Thoracic aorta (tissue), 2 donors: Measurements from ENCODE around the gene GATAD2B. TPM values are rescaled to one million over a fixed set of nuclear protein-coding genes. Genes with fewer than 3 reads are reported as not detected.
"Not testable (repeated sequence)": the region's sequence is repeated elsewhere in the genome, so short reads cannot be mapped to it uniquely, and the experiment has no call there.

Experiments used
- ATAC-seq: fragments of 150-250 bp; one replicate; pipeline ENCODE4 v1.8.0; 2017; ENCODE audit warnings: low read depth; ENCODE audit not compliant: insufficient number of reproducible peaks, low FRiP score
- DNase-seq: peaks from one replicate; pipeline ENCODE4 v3.0.0-alpha.2; 2020; ENCODE audit warnings: low spot score
- H3K27ac ChIP-seq, 2 donors: fragments of 200-600 bp; sonication (generic); 1 replicate in 1 of 2; 2 replicates in 1 of 2; pipeline ENCODE4 v1.5.1; 2016; ENCODE audit warnings: mild to moderate bottlenecking in 2 of 2, moderate library complexity in 2 of 2
- H3K27me3 ChIP-seq: fragments of 200-600 bp; sonication (generic); replicated peaks from 2 replicates; pipeline ENCODE4 v1.6.0; 2016; ENCODE audit warnings: mild to moderate bottlenecking; ENCODE audit not compliant: insufficient read depth
- H3K36me3 ChIP-seq: fragments of 200-600 bp; sonication (generic); one replicate; pipeline ENCODE4 v1.5.1; 2016
- H3K4me1 ChIP-seq, 2 donors: fragments of 200-600 bp; sonication (generic); 1 replicate in 1 of 2; 2 replicates in 1 of 2; pipeline versions ENCODE4 v1.5.1 to v1.6.0; 2016; ENCODE audit warnings: low read depth in 2 of 2, mild to moderate bottlenecking in 1 of 2; ENCODE audit not compliant: control insufficient read depth in 1 of 2
- H3K4me3 ChIP-seq: fragments of 200-600 bp; sonication (generic); 2 replicates; pipeline ENCODE4 v1.5.1; 2016; ENCODE audit warnings: mild to moderate bottlenecking
- H3K9me3 ChIP-seq: fragments of 200-600 bp; sonication (generic); 2 replicates; pipeline ENCODE4 v1.5.1; 2016
- total RNA-seq, 2 donors: library from RNA; depleted of rRNA; stranded (reverse); fragments of >200 nt; gene quantifications; one replicate each; pipeline versions ENCODE4 v1.1.0 to v1.2.3, GENCODE V29; 2016
- TF ChIP-seq, protein P1 (sequence below): fragments of 200-600 bp; sonication (generic); IDR thresholded peaks from one replicate; pipeline ENCODE4 v1.5.1; 2019; ENCODE audit warnings: antibody characterized with exemption

GATAD2B gene
- total RNA-seq, 2 donors from 2014 or later, result 22.7 to 31.5 TPM

DNA sequence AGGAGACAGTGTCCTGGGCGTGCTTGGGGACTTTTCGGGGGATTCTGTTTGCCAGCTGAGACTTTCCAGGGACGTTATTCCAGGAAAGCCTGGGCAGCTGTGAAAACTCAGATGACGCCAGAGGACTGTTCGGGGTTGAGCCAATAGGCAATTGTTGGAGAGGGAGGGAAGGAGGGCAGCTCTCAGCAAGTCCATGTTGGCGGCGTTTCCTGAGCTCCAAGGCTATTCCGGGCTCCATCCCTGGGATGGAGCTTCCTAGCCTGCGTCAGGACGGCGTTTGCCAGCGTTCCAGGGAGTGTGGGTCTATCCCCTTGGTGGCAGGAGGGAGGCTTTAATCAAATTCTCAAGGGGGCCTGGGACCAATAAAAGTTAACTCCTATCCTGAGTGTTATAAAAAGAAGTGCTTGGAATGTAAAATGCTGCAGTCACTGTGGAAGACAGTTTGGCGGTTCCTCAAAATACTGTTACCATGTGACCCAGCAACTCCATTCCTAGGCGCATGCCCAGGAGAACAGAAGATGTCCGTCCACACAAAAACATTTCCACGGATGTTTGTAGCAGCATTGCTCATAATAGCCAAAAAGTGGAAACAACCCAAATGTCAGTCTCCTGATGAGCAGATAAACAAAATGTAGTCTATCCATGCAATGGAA lies 132.3 kb downstream of the GATAD2B start:
- ATAC-seq (peak; percentile 90), DNase-seq (no peak)
- Histone ChIP-seq H3K9me3 (no peaks in the 10 kb centered on the region), H3K4me3 (peak overlapping the region; percentile 73), H3K36me3 (no peaks in the 10 kb centered on the region), H3K4me1 (peaks cover 4 to 28% of the 10 kb centered on the region in 2 donors), H3K27me3 (no peaks in the 10 kb centered on the region), H3K27ac (peak overlapping the region; percentile 98 to 99)
- TF ChIP-seq, protein P1, sequence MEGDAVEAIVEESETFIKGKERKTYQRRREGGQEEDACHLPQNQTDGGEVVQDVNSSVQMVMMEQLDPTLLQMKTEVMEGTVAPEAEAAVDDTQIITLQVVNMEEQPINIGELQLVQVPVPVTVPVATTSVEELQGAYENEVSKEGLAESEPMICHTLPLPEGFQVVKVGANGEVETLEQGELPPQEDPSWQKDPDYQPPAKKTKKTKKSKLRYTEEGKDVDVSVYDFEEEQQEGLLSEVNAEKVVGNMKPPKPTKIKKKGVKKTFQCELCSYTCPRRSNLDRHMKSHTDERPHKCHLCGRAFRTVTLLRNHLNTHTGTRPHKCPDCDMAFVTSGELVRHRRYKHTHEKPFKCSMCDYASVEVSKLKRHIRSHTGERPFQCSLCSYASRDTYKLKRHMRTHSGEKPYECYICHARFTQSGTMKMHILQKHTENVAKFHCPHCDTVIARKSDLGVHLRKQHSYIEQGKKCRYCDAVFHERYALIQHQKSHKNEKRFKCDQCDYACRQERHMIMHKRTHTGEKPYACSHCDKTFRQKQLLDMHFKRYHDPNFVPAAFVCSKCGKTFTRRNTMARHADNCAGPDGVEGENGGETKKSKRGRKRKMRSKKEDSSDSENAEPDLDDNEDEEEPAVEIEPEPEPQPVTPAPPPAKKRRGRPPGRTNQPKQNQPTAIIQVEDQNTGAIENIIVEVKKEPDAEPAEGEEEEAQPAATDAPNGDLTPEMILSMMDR, result no peak

GRCh38 chr1:153789478-153790034 lies 133.2 kb downstream of the GATAD2B start:
- TF ChIP-seq, protein P1, result no peak
- H3K4me3 ChIP-seq, result peak overlapping the region; percentile 73
- ATAC-seq (peak; percentile 26), DNase-seq (no peak)
- no peaks in the 10 kb centered on the region for H3K27me3 ChIP-seq
- H3K27ac ChIP-seq, result peak overlapping the region; percentile 98 to 99
- no peaks in the 10 kb centered on the region for H3K9me3 ChIP-seq
- peaks cover 4 to 28% of the 10 kb centered on the region in 2 donors for H3K4me1 ChIP-seq
- no peaks in the 10 kb centered on the region for H3K36me3 ChIP-seq

DNA sequence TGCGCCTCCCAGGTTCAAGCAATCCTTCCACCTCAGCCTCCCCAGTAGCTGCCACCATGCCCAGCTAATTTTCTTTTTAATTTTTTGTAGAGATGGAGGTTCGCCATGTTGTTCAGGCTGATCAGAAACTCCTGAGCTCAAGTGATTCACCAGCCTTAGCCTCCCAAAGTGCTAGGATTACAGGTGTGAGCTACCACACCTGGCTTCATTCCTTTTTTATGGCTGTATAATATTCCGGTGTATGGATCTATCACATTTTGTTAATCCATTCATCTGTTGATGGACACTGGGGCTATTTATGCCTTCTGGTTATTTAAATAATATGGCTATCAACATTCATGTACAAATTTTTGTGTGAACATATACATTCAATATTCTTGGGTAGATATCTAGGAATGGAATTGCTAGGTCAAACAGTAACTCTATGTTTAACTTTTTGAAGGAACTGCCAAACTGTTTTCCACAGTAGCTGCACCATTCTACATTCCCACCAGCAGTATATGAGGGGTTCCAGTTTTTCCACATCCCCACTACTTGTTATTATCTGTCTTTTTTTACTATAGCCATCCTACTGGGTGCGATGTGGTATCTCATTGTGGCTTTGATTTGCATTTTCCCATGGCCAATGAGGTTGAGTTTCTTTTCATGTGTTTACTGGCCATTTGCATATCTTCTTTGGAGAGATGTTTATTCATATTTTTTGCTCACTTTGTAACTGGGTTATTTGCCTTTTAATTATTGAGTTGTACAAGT lies 136.6 kb downstream of the GATAD2B start:
- Histone ChIP-seq H3K27me3 (no peaks in the 10 kb centered on the region), H3K36me3 (no peaks in the 10 kb centered on the region), H3K4me1 (peaks cover 9 to 38% of the 10 kb centered on the region in 2 donors), H3K4me3 (no peak overlapping the region), H3K27ac (no peak overlapping the region), H3K9me3 (no peaks in the 10 kb centered on the region)
- DNase-seq (no peak), ATAC-seq (no peak)
- TF ChIP-seq, protein P1, result no peak

DNA sequence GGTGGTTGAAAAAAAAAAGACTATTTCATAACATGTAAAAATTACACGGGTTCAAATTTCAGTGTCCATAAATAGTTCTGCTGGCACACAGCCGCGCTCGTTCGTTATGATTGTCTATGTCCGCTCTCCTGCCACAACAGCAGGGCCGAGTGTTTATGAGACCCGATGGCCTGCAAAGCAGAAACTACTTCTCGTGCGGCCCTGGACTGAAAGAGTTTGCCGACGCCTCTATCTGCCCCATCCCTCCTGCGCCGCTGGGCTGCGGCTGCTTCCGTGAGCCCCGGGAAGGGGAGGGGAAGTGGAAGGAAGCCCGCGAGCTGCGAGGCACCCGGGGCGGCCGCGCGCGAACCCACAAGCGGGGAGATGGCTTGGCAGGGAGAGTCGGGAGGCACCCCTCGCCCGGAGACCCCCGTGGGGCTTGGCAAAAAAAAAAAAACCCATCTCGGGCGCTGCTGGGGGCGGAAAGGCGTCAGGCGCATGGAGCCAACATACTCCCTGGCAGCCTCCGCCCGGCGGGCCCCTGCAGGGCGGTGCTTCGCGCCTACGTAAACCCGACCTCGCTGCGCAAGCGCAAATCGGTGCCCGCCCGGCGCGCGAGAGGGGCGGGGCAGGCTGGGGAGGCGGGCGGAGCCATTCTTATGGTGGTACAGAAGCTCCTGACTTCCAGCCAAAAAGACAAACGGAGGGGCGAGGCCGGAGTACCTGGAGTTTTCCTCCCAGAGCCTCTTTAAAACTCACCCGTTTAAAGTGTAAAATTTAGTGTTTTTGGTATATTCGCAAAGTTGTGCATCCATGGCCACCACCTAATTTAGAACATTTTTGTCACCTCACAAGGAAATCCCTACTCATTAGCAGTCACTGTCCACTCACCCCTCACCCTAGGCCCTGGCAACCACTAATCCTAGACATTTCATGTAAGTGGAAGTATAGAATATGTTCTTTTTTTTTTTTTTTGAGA lies 139.3 kb downstream of the GATAD2B start:
- Histone ChIP-seq H3K9me3 (no peaks in the 10 kb centered on the region), H3K4me3 (peak overlapping the region; percentile 75), H3K4me1 (peaks cover 8 to 39% of the 10 kb centered on the region in 2 donors), H3K36me3 (no peaks in the 10 kb centered on the region), H3K27me3 (no peaks in the 10 kb centered on the region), H3K27ac (peak overlapping the region; percentile 92 to 98)
- TF ChIP-seq, protein P1, result peak; percentile 26
- ATAC-seq, result peak; percentile 87
- DNase-seq, result no peak

DNA sequence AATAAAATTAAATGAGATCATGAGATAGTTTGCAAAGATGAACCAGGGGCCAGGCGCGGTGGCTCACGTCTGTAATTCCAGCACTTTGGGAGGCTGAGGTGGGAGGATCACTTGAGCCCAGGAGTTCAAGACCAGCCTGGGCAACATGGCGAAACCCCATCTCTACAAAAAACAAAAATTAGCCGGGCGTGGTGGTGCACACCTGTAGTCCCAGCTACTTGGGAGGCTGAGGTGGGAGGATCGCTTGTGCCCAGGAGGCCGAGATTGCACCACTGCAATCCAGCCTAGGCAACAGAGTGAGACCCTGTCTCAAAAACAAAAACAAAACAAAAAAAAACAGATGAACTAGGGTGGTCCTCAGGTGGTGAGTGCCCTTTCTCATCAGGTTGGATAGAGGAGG lies 140.1 kb downstream of the GATAD2B start:
- Histone ChIP-seq H3K27ac (peak overlapping the region; percentile 92 to 98), H3K4me3 (peak overlapping the region; percentile 75), H3K4me1 (peaks cover 14 to 45% of the 10 kb centered on the region in 2 donors)
- not testable (repeated sequence) for H3K36me3 ChIP-seq, H3K9me3 ChIP-seq, H3K27me3 ChIP-seq, DNase-seq, ATAC-seq
